Neural cell (in vitro differentiated cells): ENCODE measurements around the gene P2RY14.

Source experiments
- CTCF ChIP-seq: fragments of 450-650 bp; IDR thresholded peaks from 2 replicates; pipeline ENCODE4 v1.5.1; 2014; ENCODE audit warnings: antibody characterized with exemption, mild to moderate bottlenecking, moderate library complexity; ENCODE audit not compliant: poor library complexity, severe bottlenecking
- EZH2 ChIP-seq: fragments of 200-600, 300-800 bp; shearing (Covaris generic), sonication (generic); IDR thresholded peaks from 2 replicates; pipeline ENCODE4 v1.6.1; 2014; ENCODE audit warnings: antibody characterized with exemption, low read length, borderline replicate concordance, mild to moderate bottlenecking; ENCODE audit not compliant: insufficient read depth, poor library complexity, severe bottlenecking
- POLR2AphosphoS5 ChIP-seq: IDR thresholded peaks from 2 replicates; pipeline ENCODE4 v1.6.1; 2012
- SMC3 ChIP-seq: fragments of 450-650 bp; conservative IDR thresholded peaks from 2 replicates; pipeline ENCODE4 v1.6.1; 2014; ENCODE audit warnings: antibody characterized with exemption, mild to moderate bottlenecking, moderate library complexity; ENCODE audit not compliant: poor library complexity
- TAF1 ChIP-seq: IDR thresholded peaks from 2 replicates; pipeline ENCODE4 v1.6.1; 2012; ENCODE audit warnings: low read depth

GRCh38 chr3:151236736-151237135 lies 41.6 kb downstream of the P2RY14 start:
- TF ChIP-seq CTCF: no peak
- no peak for TF ChIP-seq POLR2AphosphoS5
- no peak for TF ChIP-seq EZH2
- TF ChIP-seq TAF1: no peak
- no peak for TF ChIP-seq SMC3
